ENCODE data around the gene CFAP46. TPM values are rescaled to one million over a fixed set of nuclear protein-coding genes. Genes with fewer than 3 reads are reported as not detected.

CFAP46 gene
- total and polyA plus RNA-seq, 2 experiments from 2014 or later = 3.1 to 5.4 TPM

DNA sequence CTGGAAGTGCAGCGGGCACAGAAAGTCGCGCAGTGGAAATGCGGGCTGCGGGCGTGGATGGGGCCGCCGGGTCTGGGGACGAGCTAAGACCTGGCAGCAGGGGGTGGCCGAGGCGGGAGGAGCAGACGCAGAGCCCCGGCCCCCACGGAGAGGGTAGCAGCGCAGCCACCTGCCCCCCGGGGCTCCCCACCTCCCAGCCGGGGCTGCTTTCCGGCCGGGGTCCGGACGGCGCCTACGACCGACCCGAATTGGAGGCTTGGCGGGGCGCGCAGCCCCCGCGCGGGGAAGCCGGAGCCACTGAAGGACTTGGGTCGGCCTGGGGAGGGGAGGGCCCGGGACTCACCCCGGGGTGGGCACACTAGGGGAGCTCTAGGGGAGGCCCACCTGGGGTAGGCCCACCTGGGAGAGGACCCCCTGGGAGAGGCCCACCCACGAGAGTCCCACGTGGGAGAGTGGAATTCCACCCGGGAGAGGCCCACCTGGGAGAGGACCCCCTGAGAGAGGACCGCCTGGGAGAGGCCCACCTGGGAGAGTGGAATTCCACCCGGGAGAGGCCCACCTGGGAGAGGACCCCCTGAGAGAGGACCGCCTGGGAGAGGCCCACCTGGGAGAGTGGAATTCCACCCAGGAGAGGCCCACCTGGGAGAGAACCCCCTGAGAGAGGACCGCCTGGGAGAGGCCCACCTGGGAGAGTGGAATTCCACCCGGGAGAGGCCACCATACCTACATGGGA, 854 bp upstream of the CFAP46 start:
- no peaks in the 10 kb centered on the region for H3K27me3 ChIP-seq (ENCODE audit: insufficient read depth)
- no peak for DNase-seq (ENCODE audit: low spot score)
- no peaks in the 10 kb centered on the region for H3K9me2 ChIP-seq (ENCODE audit: insufficient read depth)
- no peaks in the 10 kb centered on the region; the same call in 2 of the 3 replicates for H3K36me3 Mint-ChIP-seq (ENCODE audit: low read depth)
- H3K9me3 Mint-ChIP-seq = no peaks in the 10 kb centered on the region
- H3K4me2 ChIP-seq = peak overlapping the region; percentile 84
- no peak overlapping the region for H3K27ac ChIP-seq (ENCODE audit: low read depth)
- H3K4me3 Mint-ChIP-seq = peak overlapping the region; percentile 82
- peaks cover 5% of the 10 kb centered on the region for H3K4me1 Mint-ChIP-seq
- no peaks in the 10 kb centered on the region for H4K20me1 ChIP-seq (replicated peaks; ENCODE audit: insufficient read depth)
- H3K4me1 ChIP-seq (ENCODE audit: insufficient read depth) = peaks cover 6% of the 10 kb centered on the region; the same call in 1 of the 2 replicates
- H3F3A ChIP-seq (replicated peaks; ENCODE audit: low read depth) = no peaks in the 10 kb centered on the region; the same call in 1 of the 2 replicates
- H3K4me3 ChIP-seq = peak overlapping the region; percentile 62
- no peak overlapping the region for H3K27ac Mint-ChIP-seq
- ATAC-seq = no peak
- TF ChIP-seq EZH2 (IDR thresholded peaks at IDR 0.05; ENCODE audit: low read depth, unreplicated experiment) = no peak
- no peak for TF ChIP-seq CREB1 (CRISPR knock-in tag; IDR thresholded peaks at IDR 0.05; ENCODE audit: low read depth)
- no peak for TF ChIP-seq CTCF (conservative IDR thresholded peaks at IDR 0.05; ENCODE audit: low read depth in 2 of 2)
- no peak for TF ChIP-seq STAT1 (IDR thresholded peaks at IDR 0.05; ENCODE audit: unreplicated experiment)
- TF ChIP-seq REST (IDR thresholded peaks at IDR 0.05; ENCODE audit: unreplicated experiment) = no peak
- no peak for TF ChIP-seq ZNF114 (CRISPR knock-in tag; IDR thresholded peaks at IDR 0.05)
- TF ChIP-seq POLR2AphosphoS5 (IDR thresholded peaks at IDR 0.05; ENCODE audit: low read depth) = no peak
- TF ChIP-seq ZNF331 (CRISPR knock-in tag; IDR thresholded peaks at IDR 0.05; ENCODE audit: low read depth) = no peak
- TF ChIP-seq NANOG (IDR thresholded peaks at IDR 0.05; ENCODE audit: borderline replicate concordance) = no peak
- TF ChIP-seq, protein P1, sequence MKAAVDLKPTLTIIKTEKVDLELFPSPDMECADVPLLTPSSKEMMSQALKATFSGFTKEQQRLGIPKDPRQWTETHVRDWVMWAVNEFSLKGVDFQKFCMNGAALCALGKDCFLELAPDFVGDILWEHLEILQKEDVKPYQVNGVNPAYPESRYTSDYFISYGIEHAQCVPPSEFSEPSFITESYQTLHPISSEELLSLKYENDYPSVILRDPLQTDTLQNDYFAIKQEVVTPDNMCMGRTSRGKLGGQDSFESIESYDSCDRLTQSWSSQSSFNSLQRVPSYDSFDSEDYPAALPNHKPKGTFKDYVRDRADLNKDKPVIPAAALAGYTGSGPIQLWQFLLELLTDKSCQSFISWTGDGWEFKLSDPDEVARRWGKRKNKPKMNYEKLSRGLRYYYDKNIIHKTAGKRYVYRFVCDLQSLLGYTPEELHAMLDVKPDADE (IDR thresholded peaks at IDR 0.05) = no peak
- no peak for TF ChIP-seq JUNB (IDR thresholded peaks at IDR 0.05; ENCODE audit: unreplicated experiment)
- no peak for TF ChIP-seq ZNF462 (CRISPR knock-in tag; IDR thresholded peaks at IDR 0.05)
- TF ChIP-seq EZH2phosphoT487 (IDR thresholded peaks at IDR 0.05; ENCODE audit: unreplicated experiment) = no peak
- H3K27me3 Mint-ChIP-seq (ENCODE audit: insufficient read depth, low read depth, poor library complexity) = peaks cover 18% of the 10 kb centered on the region
- no peaks in the 10 kb centered on the region for H3K36me3 ChIP-seq (ENCODE audit: insufficient read depth)
- no peaks in the 10 kb centered on the region for H3K79me2 ChIP-seq (replicated peaks; ENCODE audit: insufficient read depth)
- peak overlapping the region; percentile 85 for H2AFZ ChIP-seq
